ENCODE data around the gene TRA2B.
A peak's percentile ranks its signal among the peaks of the same experiment; 100 is the strongest.

TRA2B gene

DNA sequence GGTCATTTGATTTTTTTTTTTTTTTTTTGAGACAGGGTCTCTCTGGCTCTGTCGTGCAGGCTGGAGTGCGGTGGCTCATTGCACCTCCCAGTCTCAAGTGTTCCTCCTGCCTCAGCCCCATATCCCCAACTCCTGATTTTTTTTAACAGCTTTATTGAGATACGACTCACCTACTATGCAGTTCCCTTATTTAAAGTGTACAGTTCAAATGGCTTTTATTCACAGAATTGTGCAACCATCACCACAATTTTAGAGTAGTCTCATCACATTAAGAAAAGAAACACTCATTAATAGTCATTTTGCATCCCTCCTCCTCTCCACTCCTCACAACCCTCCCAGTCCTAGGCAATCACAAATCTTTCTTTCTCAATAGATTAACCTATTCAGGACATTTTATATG, 1.9 kb upstream of the TRA2B start:
- no peak overlapping the region for H3K4me2 ChIP-seq (ENCODE audit: low read depth, low read length)
- H3K36me3 ChIP-seq (replicated peaks; ENCODE audit: insufficient read depth, low read length), result no peaks in the 10 kb centered on the region
- no peak overlapping the region for H3K4me3 ChIP-seq (ENCODE audit: low read length)
- no peak overlapping the region for H3K27ac ChIP-seq (ENCODE audit: low read length)
- H3K9ac ChIP-seq (ENCODE audit: low read length), result no peak overlapping the region
- TF ChIP-seq, protein P1, sequence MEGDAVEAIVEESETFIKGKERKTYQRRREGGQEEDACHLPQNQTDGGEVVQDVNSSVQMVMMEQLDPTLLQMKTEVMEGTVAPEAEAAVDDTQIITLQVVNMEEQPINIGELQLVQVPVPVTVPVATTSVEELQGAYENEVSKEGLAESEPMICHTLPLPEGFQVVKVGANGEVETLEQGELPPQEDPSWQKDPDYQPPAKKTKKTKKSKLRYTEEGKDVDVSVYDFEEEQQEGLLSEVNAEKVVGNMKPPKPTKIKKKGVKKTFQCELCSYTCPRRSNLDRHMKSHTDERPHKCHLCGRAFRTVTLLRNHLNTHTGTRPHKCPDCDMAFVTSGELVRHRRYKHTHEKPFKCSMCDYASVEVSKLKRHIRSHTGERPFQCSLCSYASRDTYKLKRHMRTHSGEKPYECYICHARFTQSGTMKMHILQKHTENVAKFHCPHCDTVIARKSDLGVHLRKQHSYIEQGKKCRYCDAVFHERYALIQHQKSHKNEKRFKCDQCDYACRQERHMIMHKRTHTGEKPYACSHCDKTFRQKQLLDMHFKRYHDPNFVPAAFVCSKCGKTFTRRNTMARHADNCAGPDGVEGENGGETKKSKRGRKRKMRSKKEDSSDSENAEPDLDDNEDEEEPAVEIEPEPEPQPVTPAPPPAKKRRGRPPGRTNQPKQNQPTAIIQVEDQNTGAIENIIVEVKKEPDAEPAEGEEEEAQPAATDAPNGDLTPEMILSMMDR (IDR thresholded peaks at IDR 0.05; ENCODE audit: low read length), result no peak
- no peak for TF ChIP-seq EZH2phosphoT487 (IDR thresholded peaks at IDR 0.05; ENCODE audit: low read length)
- no peak for TF ChIP-seq EZH2 (optimal IDR thresholded peaks at IDR 0.05; ENCODE audit: low read depth, low read length)
- DNase-seq, result no peak
- peaks cover 18% of the 10 kb centered on the region for H4K20me1 ChIP-seq (ENCODE audit: insufficient read depth, low read length)
- H3K79me2 ChIP-seq (ENCODE audit: low read length), result peaks cover 31% of the 10 kb centered on the region
- no peak overlapping the region for H2AFZ ChIP-seq (ENCODE audit: low read length)
- peaks cover 28% of the 10 kb centered on the region for H3F3A ChIP-seq (ENCODE audit: insufficient read depth, low read length)
- no peaks in the 10 kb centered on the region for H3K9me2 ChIP-seq (replicated peaks; ENCODE audit: insufficient read depth, low read length)
- H3K4me1 ChIP-seq (ENCODE audit: low read length), result peaks cover 19% of the 10 kb centered on the region
- no peaks in the 10 kb centered on the region for H3K9me3 ChIP-seq (replicated peaks; ENCODE audit: insufficient read depth, low read length)
- no peaks in the 10 kb centered on the region for H3K27me3 ChIP-seq (replicated peaks; ENCODE audit: insufficient read depth, low read length)

DNA sequence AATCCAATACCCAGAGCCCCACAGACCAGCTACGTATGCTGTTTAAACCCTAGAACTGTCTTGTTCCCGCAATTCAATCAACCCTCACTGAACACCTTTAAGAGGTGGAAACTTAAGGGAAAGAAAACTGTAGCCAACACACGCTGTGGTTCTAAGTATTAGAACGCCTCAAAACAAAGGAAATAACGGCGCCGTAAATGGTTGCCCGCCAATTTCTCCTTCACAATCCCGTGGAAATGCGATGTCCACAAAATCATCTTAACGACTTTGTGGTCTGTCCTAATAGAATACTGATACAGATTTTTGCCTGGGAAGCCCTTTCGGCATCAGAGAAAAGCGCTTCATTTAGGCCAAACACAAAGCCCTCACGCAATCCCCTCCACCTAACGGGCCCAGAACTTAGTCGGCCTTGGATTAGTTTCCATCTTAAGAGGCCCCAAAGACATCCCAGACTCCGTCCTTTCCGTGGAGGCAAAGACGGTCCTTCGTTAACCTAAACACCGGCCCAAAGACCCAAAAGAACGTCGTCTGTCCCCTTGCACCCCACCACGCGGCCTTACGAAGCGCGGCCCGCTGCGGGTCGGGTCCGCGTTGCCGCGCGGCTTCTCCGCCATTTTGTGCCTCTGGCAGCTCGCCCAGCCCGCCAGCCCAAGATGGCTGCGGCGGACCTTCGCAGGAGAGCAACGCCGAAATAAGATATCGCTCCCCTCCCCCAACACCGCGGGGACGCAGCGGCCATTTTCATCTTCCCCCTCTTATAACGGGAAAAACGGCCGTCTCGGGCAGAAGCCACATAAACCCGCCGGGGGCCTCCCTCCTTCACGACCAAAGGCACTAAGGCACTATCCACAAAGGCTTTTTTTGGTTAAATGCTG, 763 bp downstream of the TRA2B start:
- peak; percentile 89 for DNase-seq
- H3K4me1 ChIP-seq (ENCODE audit: low read length), result peaks cover 26% of the 10 kb centered on the region
- H4K20me1 ChIP-seq (ENCODE audit: insufficient read depth, low read length), result peaks cover 45% of the 10 kb centered on the region
- TF ChIP-seq, protein P1 (IDR thresholded peaks at IDR 0.05; ENCODE audit: low read length), result no peak
- TF ChIP-seq EZH2 (optimal IDR thresholded peaks at IDR 0.05; ENCODE audit: low read depth, low read length) (no peak), EZH2phosphoT487 (IDR thresholded peaks at IDR 0.05; ENCODE audit: low read length) (no peak)
- peak overlapping the region; percentile 83 for H3K4me2 ChIP-seq (ENCODE audit: low read depth, low read length)
- peak overlapping the region; percentile 90 for H3K27ac ChIP-seq (ENCODE audit: low read length)
- H2AFZ ChIP-seq (ENCODE audit: low read length), result no peak overlapping the region
- H3K36me3 ChIP-seq (replicated peaks; ENCODE audit: insufficient read depth, low read length), result no peaks in the 10 kb centered on the region; the same call in 1 of the 2 replicates
- H3F3A ChIP-seq (ENCODE audit: insufficient read depth, low read length), result peaks cover 32% of the 10 kb centered on the region
- H3K79me2 ChIP-seq (ENCODE audit: low read length), result peaks cover 57% of the 10 kb centered on the region
- H3K9me3 ChIP-seq (replicated peaks; ENCODE audit: insufficient read depth, low read length), result no peaks in the 10 kb centered on the region
- peak overlapping the region; percentile 96 for H3K9ac ChIP-seq (ENCODE audit: low read length)
- peak overlapping the region; percentile 83 for H3K4me3 ChIP-seq (ENCODE audit: low read length)
- H3K27me3 ChIP-seq (replicated peaks; ENCODE audit: insufficient read depth, low read length), result no peaks in the 10 kb centered on the region
- H3K9me2 ChIP-seq (replicated peaks; ENCODE audit: insufficient read depth, low read length), result no peaks in the 10 kb centered on the region

DNA sequence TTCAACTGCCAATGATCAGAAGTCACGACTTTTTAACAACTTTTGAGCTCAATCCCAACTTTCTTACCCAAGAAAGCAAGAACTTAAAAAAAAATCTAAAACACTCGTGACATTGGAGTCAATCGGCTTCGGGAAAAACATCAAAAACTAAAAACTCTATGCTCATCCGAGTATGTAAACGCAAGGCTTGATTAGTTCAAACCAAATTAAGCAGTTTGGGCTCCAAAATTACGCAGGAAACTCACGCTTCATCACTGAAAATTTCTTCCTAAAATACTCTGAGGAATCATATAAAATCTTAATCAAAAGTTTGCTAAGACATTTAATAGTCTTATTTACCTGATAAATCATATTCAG, 1.6 kb downstream of the TRA2B start:
- Histone ChIP-seq H3K27ac (ENCODE audit: low read length) (peak overlapping the region; percentile 90; the same call in 1 of the 2 replicates), H3F3A (ENCODE audit: insufficient read depth, low read length) (peaks cover 40% of the 10 kb centered on the region), H3K4me2 (ENCODE audit: low read depth, low read length) (peak overlapping the region; percentile 83), H2AFZ (ENCODE audit: low read length) (no peak overlapping the region), H3K9me3 (replicated peaks; ENCODE audit: insufficient read depth, low read length) (no peaks in the 10 kb centered on the region), H3K9ac (ENCODE audit: low read length) (peak overlapping the region; percentile 96), H3K79me2 (ENCODE audit: low read length) (peaks cover 65% of the 10 kb centered on the region), H4K20me1 (ENCODE audit: insufficient read depth, low read length) (peaks cover 53% of the 10 kb centered on the region), H3K9me2 (replicated peaks; ENCODE audit: insufficient read depth, low read length) (no peaks in the 10 kb centered on the region), H3K4me3 (ENCODE audit: low read length) (peak overlapping the region; percentile 83), H3K4me1 (ENCODE audit: low read length) (peaks cover 30% of the 10 kb centered on the region), H3K36me3 (replicated peaks; ENCODE audit: insufficient read depth, low read length) (peaks cover 7% of the 10 kb centered on the region; the same call in 1 of the 2 replicates), H3K27me3 (replicated peaks; ENCODE audit: insufficient read depth, low read length) (no peaks in the 10 kb centered on the region)
- TF ChIP-seq EZH2 (optimal IDR thresholded peaks at IDR 0.05; ENCODE audit: low read depth, low read length), result no peak
- no peak for DNase-seq

All from MM.1S (cell line).